Liver (tissue), 3 donors: ENCODE measurements around the gene TMEM273.

ENCODE experiments used
- CTCF ChIP-seq: fragments of 150-350 bp; IDR thresholded peaks from 2 replicates; pipeline ENCODE4 v1.5.1; 2017; ENCODE audit warnings: improper control_type of control experiment, low read depth, low read length; ENCODE audit not compliant: missing input control
- EGR1 ChIP-seq, 2 donors: IDR thresholded peaks; 2 replicates each; pipeline ENCODE4 v1.6.1; 2016 to 2018; ENCODE audit warnings: antibody characterized with exemption in 2 of 2, low read depth in 2 of 2
- JUND ChIP-seq, 2 donors: IDR thresholded peaks; 2 replicates each; pipeline ENCODE4 v1.6.1; 2016; ENCODE audit warnings: antibody characterized with exemption in 2 of 2
- MAX ChIP-seq: IDR thresholded peaks from 2 replicates; pipeline ENCODE4 v1.6.1; 2016; ENCODE audit warnings: antibody characterized with exemption
- RAD21 ChIP-seq, 2 donors: IDR thresholded peaks; 2 replicates each; pipeline ENCODE4 v1.6.1; 2016; ENCODE audit warnings: antibody characterized with exemption in 2 of 2, mild to moderate bottlenecking in 2 of 2
- RXRA ChIP-seq, 2 donors: IDR thresholded peaks; 2 replicates each; pipeline ENCODE4 v1.6.1; 2017 to 2018; ENCODE audit warnings: antibody characterized with exemption in 2 of 2, mild to moderate bottlenecking in 1 of 2
- donor health status: healthy.
- donor health status: healthy.

GRCh38 chr10:49171326-49172060 lies 16.7 kb downstream of the TMEM273 start:
- TF ChIP-seq CTCF (no peak), EGR1 (IDR thresholded peaks at IDR 0.05; ENCODE audit: low read depth in 2 of 2) (no peak), JUND (IDR thresholded peaks at IDR 0.05) (no peak), RAD21 (IDR thresholded peaks at IDR 0.05) (no peak), RXRA (IDR thresholded peaks at IDR 0.05) (no peak), MAX (no peak)
